KG1 (cell line): ENCODE data around the gene NEK7.
"Not testable (repeated sequence)": the region's sequence is repeated elsewhere in the genome, so short reads cannot be mapped to it uniquely, and the experiment has no call there.

Experiments
- DNase-seq: peaks from one replicate; lab custom pipeline; 2025; lab: John Stamatoyannopoulos, UW

NEK7 gene

GRCh38 chr1:198290089-198290683, 133.4 kb downstream of the NEK7 start:
- no peak for DNase-seq

GRCh38 chr1:198291036-198291435, 134.2 kb downstream of the NEK7 start:
- DNase-seq = no peak

GRCh38 chr1:198291924-198292323, 135.1 kb downstream of the NEK7 start:
- DNase-seq = no peak

DNA sequence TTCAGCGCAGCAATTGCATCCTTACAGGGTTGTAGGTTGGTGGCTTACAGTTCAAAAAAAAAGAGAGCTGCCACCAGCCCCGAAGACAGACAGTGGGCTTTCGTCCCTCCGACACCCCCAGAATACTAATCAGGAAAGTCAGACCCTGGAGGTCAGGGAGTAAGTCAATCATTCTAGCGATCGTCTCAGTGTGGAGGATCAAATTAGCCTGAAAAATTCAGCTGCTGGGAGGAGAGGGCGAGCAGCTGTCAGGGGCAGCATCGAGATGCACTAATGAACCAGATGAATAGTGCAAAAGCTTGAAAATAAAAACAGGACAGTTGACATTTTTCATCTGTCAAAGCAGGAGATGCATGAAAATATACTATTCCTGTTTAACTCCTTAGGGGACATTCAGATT, 138.4 kb downstream of the NEK7 start:
- no peak for DNase-seq

DNA sequence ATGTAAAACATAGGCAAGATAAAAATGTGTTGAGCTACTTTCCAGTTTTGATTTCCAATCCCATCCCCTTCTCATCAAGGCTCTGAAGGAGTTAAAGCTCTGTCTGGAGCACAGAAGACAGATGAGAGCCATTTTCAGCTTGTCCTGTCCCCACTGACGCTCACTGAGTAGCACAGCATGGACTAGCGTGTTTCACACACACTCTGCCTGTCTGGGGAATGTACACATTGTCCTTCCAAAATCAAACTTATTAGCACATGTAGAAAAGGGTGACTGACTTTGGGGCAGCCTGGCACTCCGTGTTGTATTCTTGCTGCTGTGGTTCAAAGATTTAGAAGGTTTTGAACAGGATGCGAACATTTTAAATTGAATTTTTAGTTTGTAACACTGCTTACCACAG, 139.2 kb downstream of the NEK7 start:
- DNase-seq = no peak

DNA sequence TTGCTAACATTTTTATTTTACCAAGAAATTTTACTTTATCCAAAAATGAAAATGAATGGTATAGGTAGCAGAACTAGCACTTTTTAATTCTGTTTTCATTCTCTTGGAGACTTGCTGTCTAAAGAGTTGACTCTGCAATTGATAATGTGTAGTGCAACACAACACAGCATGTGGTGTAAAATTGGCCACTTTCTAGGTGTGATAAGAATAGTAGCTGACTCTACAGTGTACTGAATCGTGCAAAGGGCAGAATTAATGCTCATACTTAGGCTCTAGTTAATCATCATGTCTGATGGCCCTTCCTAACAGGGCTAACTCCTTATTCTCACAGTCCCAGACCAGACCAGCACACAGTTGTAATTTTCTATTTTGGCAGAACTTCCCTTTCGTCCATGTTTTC, 140.5 kb downstream of the NEK7 start:
- no peak for DNase-seq

- no peak for DNase-seq
Measured at GRCh38 chr1:198298640-198299039, 141.8 kb downstream of the NEK7 start.

DNA sequence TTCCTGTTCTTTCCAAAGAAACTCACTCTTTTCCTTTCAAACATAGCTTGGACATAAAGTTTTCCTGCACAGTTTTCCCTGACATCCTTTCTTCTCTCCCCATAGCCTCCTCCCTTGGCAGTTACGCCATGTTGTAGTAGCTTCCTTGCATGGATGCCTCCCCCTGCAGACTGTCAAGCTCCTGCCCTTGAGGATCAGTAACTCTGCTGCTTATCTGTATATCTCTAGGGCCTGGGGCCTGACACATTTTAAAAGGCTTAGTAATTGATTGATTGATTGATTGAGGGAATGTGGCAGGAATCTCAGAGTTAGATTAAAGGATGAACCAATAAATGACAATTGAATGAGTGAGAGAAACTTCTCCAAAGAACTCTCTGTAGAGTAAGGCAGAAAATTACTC, 143.7 kb downstream of the NEK7 start:
- no peak for DNase-seq

DNA sequence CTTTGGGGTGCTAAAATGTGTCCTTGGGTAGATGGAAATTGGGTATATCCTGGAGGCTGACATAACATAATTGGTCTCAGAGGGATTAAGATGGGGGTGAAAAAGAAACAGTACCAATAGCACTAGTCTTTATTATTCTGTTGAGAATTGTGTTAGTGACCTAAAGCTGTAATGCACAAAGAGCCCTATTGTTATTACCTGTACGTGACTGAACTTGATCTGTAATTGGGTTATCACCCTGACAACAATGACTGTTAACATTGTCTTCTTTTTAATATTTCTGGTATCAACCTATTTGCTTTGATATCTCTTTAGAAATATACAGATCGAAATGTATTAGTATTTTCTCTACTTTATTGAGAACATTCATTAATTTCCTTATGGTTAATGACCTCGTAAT, 147.6 kb downstream of the NEK7 start:
- DNase-seq = no peak

- DNase-seq = not testable (repeated sequence)
Measured at GRCh38 chr1:198314817-198315216, 158.0 kb downstream of the NEK7 start.

DNA sequence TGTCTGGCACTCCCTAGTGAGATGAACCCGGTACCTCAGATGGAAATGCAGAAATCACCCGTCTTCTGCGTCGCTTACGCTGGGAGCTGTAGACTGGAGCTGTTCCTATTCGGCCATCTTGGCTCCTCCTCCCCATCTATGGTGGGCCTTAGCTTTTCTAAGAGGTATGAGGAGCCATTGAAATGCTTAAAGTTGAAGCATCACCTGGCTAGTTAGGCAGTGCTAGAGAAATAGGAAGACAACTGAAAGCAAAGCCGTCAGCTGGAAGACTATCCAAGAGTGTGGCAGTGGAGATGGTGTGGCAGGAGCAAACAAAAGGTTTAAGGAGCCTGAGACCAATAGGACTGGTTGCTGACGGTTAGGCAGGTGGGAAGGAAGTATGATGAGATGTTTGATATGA, 158.5 kb downstream of the NEK7 start:
- not testable (repeated sequence) for DNase-seq

GRCh38 chr1:198316546-198317100, 159.8 kb downstream of the NEK7 start:
- DNase-seq = no peak

GRCh38 chr1:198318085-198318484, 161.3 kb downstream of the NEK7 start:
- no peak for DNase-seq

- no peak for DNase-seq
Measured at GRCh38 chr1:198320759-198321158, 164.0 kb downstream of the NEK7 start.

GRCh38 chr1:198326232-198326631, 169.4 kb downstream of the NEK7 start:
- no peak for DNase-seq

DNA sequence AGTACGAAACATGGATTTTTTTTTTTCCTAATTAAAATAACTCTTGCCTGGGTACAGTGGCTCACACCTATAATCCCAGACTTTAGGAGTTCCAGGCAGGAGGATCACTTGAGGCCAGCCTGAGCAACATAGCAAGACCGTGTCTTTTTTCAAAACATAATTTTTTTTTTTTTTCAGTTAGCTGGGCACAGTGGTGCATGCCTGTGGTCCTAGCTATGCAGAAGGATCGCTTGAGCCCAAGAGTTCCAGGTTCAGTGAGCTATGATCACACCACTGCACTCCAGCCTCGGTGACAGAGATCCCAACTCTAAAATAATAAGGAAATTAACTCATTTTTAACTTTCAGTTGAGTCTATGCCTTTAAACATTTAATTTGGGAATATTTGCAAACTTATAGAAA, 170.1 kb downstream of the NEK7 start:
- DNase-seq = no peak

DNA sequence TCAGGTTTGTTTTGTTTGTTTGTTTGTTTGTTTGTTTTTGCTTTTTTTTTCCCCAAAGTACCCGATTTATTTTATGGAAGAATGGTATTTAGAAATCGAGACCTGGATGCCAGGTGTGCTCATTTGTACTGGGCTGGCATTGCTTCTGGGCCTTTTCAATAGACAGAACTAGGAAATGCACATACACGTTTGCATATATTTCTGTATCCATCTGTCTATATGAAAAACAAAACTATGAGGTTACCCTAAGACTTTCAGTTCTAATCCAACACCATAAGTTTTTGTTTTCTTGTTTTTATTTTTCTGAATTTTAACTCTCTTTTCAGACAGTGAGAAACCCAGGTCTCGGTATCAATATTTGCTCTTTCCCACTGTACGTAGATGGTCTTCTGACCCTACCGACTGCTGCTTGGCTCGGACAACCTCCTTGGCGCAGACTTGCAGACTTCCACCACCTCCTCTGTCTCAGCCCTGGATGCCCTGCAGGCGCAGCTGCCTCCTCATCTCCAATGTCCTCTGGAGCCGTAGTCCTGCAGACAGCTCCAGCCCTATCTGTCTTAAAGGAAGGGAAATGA, 171.7 kb downstream of the NEK7 start:
- no peak for DNase-seq

DNA sequence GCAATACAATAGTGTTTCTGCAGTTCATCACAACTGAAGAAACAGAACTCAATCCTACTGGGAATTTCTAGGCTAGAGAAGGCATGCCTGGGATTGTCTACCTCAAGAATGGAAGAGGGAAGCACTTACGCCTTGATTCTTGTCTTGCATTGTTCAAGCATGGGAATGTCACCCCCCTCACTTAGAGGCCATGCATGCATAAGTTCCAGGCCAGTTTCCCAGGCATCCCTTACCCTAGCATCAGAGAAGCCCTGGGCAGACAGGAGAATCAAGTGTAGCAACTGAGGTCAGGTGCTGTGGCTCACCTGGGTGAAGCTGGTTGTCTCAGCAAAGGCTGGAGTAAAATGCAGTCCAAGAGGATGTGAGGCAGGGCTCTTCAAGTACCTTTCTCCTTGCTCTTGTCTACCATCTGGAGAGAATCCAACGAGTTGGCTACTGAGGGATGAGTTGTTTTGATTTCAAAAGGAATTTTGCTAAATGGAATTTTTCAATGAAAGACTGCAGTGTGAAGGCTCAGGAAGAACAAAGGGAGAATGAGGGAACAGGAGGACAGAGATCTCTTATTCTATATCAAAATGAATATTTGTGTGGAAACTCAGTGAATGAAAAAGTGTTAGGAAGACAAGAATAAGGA, 174.3 kb downstream of the NEK7 start:
- no peak for DNase-seq

- no peak for DNase-seq
Measured at GRCh38 chr1:198333744-198334143, 176.9 kb downstream of the NEK7 start.

DNA sequence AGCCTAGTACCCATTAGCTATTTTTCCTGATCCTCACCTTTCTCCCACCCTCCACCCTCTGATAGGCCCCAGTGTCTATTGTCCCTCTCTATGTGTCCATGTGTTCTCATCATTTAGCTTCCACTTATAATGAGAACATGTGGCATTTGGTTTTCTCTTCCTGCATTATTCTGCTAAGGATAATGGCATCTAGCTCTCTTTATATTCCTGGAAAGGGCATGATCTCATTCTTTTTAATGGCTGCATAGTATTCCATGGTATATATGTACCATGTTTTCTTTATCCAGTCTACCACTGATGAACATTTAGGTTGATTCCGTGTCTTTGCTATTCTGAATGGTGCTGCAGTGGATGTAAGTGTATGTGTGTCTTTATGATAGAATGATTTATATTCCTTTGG, 178.9 kb downstream of the NEK7 start:
- no peak for DNase-seq

DNA sequence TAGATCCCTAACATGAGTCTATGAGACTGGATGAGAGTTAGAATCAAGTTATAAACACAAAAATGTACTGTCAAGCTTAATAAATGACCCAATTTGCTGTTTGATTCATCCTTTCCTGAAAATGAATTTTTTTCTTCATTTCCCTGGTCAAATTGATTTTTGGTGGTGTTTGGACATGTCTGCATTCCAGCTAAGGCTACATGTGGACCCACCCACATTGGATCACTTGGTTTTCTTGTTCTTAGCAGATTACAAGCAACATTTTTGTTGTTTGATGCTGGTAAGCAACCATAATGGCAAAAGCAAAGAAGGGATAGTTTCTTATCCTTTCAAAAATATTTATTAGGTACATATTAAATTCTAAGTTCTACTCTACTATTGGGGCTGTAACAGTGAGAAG, 181.1 kb downstream of the NEK7 start:
- DNase-seq = no peak

DNA sequence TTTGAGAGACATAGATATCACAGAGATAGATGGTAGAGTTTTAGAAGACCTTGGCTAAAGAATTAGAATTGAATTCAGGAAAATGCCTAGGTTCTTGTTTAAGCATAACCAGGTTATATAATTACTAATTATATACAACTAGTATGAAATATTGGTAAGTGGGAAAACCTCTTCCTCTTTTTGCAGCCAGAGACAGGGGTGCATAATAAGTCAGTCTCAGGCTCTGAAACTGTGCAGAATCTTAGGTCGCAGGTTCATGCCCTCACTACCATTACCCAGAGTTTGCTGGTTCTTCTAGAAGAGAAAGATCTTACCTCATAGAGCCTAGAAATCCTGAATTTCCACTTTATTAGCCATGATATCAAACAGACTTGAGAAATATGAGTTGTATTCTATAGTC, 183.3 kb downstream of the NEK7 start:
- no peak for DNase-seq

DNA sequence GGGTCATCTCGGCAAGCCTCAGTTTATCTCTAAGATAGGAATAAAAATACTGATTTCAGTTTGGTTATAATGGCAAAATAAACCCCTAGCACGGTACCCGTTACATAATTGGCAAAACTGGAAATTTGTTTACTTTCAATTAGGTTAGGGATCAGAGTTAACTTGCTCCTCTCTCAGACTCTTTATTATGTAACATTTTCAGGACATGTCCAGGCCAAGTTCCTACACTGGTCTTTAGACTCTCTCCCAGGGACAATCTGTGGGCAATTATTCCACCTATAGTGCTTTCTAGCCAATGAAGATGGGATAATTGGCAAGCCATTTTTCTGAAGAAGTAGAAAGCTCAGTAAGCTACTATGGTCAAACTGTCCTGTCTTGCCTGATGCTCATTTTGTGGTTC, 189.4 kb downstream of the NEK7 start:
- DNase-seq = no peak

DNA sequence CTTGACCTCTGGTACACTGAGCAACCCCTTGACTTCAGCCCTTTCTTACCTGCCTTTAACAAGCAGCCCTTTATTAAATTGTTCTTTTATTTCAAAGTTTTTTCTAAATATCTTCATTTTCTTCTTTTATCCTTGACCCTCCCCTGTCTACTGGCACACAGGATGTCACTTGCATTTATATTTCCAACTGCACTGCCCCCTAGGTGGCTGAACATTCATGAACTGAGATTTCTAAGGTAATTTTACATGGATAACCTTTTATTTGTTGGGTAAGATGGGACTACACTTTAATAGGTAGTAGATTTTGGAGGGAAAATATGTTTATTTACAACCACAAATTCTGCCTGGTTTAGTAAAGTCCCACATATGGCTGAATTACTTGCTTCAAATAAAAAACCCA, 193.7 kb downstream of the NEK7 start:
- no peak for DNase-seq
